ENCODE results near the gene RAB20.
"Not testable (repeated sequence)": the region's sequence is repeated elsewhere in the genome, so short reads cannot be mapped to it uniquely, and the experiment has no call there.

RAB20 gene, protein sequence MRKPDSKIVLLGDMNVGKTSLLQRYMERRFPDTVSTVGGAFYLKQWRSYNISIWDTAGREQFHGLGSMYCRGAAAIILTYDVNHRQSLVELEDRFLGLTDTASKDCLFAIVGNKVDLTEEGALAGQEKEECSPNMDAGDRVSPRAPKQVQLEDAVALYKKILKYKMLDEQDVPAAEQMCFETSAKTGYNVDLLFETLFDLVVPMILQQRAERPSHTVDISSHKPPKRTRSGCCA

DNA sequence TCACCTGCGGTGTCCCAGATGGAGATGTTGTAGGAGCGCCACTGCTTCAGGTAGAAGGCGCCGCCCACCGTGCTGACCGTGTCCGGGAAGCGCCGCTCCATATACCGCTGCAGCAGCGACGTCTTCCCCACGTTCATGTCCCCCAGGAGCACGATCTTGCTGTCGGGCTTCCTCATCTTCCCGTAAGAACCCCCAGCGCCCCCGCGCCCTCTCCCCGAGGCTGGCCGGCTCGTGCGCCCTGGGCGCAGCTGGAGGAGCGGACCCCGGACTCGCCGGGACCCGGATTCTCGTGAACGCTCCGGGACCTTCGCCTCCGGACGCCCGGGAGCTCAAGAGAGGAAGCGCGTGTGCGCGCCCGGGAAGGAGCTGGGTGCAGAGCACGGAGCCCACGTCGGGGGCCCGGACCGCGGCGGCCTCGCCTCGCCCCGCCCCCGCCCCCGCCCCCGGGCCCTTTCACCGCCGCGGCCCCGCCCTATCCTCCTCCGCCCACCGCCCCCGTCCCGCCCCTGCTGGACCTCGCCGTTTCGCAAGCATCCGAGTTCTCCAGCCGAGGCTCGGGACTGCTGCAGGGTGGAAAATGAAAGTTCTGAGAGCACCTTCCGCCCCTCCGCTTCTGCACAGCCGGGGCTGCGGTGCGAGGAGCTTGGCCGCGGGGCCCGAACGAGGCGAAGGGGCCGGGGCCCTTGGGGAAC lies at the start of gene RAB20:
Gene RAB20, minus strand, starts transcription at position 379 of the 692 bp plus-strand sequence. Its CDS starts 203 bp downstream, at position 176.
- Histone ChIP-seq H3K9ac (ENCODE audit: low read depth, low read length, poor library complexity, severe bottlenecking) (peak within 1 kb of the TSS; percentile 74), H3K36me3 (ENCODE audit: insufficient read depth, low read length) (no peaks in the 10 kb centered on the region), H3K4me1 (ENCODE audit: insufficient read depth, low read length, poor library complexity, severe bottlenecking) (peaks cover 37% of the 10 kb centered on the region), H3K4me3 (ENCODE audit: low read length, poor library complexity, severe bottlenecking) (peak within 1 kb of the TSS; percentile 79), H3K9me3 (ENCODE audit: insufficient read depth, low read depth, low read length) (0 out of 2 replicates have a peak, but pooled peaks cover 6% of the 10 kb centered on the region), H2AFZ (ENCODE audit: low read length) (peak within 1 kb of the TSS; percentile 85), H4K20me1 (ENCODE audit: insufficient read depth, low read length, poor library complexity, severe bottlenecking) (no peaks in the 10 kb centered on the region), H3K79me2 (ENCODE audit: insufficient read depth, low read length) (peaks cover 46% of the 10 kb centered on the region), H3F3A (ENCODE audit: low read depth) (no peaks in the 10 kb centered on the region), H3K4me2 (ENCODE audit: low read depth, low read length, poor library complexity, severe bottlenecking) (peak within 1 kb of the TSS; percentile 79), H3K27me3 (ENCODE audit: insufficient read depth, low read length, poor library complexity, severe bottlenecking) (no peaks in the 10 kb centered on the region), H3K9me2 (replicated peaks; ENCODE audit: low read depth, low read length) (no peaks in the 10 kb centered on the region)
- no peak for TF ChIP-seq CTCF (conservative IDR thresholded peaks at IDR 0.05; ENCODE audit: low read length)
- no peak for TF ChIP-seq EZH2phosphoT487 (IDR thresholded peaks at IDR 0.05; ENCODE audit: borderline replicate concordance)

DNA sequence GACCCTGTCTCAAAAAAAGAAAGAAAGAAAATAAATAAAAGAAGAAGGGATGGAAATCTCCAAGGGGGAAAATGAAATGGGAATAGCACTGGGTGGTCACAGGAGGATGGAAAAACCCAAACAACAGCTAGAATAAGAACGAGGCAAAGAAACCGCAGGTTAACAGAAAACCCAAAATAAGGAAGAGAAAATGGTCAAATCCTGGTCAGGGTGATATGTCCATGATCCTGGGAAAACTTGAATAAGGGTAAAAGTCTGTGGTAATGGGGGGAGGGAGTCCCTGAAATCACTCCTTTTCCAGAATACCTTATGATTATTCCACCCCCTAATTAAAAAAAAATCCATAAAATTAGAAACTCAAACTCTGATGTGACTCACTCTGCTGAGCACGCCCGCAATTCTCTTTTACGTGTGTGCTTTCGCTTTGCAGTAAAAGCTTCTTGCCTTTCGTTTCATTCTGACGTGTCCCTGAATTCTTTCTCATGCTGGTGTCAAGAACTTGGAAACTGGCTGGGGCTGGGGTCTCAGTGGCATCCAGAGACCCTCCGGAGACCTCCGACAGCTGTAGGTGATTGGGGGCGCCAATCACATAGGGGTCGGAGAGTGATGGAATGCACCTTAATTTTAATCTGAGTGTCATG lies 49.6 kb upstream of the RAB20 start:
- Histone ChIP-seq H3K79me2 (ENCODE audit: insufficient read depth, low read length) (peaks cover 6% of the 10 kb centered on the region), H3K9ac (ENCODE audit: low read depth, low read length, poor library complexity, severe bottlenecking) (no peak overlapping the region), H3K4me2 (ENCODE audit: low read depth, low read length, poor library complexity, severe bottlenecking) (no peak overlapping the region), H3K9me2 (replicated peaks; ENCODE audit: low read depth, low read length) (no peaks in the 10 kb centered on the region), H3K27me3 (ENCODE audit: insufficient read depth, low read length, poor library complexity, severe bottlenecking) (peaks cover 17% of the 10 kb centered on the region), H3K9me3 (ENCODE audit: insufficient read depth, low read depth, low read length) (no peaks in the 10 kb centered on the region), H3K4me3 (ENCODE audit: low read length, poor library complexity, severe bottlenecking) (no peak overlapping the region), H3K4me1 (ENCODE audit: insufficient read depth, low read length, poor library complexity, severe bottlenecking) (no peaks in the 10 kb centered on the region), H3F3A (ENCODE audit: low read depth) (no peaks in the 10 kb centered on the region), H4K20me1 (ENCODE audit: insufficient read depth, low read length, poor library complexity, severe bottlenecking) (no peaks in the 10 kb centered on the region), H2AFZ (ENCODE audit: low read length) (no peak overlapping the region), H3K36me3 (ENCODE audit: insufficient read depth, low read length) (no peaks in the 10 kb centered on the region)
- no peak for TF ChIP-seq CTCF (conservative IDR thresholded peaks at IDR 0.05; ENCODE audit: low read length)
- TF ChIP-seq EZH2phosphoT487 (IDR thresholded peaks at IDR 0.05; ENCODE audit: borderline replicate concordance): no peak

DNA sequence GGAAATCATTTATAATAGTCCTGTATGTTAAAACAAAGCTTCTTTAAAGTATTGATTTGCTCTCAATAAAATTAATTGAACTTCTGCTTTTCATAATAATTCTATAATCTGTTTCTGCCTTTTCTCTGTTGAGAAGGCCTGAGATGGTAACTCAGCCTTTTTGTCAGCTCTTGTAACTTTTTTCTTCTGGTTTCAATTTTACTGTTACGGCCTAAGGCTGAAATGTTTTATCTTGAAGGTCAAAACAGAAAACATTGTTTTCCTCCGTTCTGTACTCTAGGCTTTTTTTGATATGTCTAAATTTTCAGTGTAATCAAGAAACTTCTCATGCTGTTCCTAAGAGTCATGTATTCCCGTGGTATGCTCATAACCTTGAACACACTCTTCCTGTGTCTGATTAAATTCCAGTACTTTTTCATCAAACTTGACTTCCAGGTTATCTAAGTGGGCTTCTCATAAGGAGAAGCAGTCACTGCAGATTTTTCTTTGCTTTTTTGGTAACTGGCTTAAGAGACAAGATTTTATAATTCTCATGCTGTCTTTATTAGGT lies 46.2 kb upstream of the RAB20 start:
- Histone ChIP-seq H3K9me3 (ENCODE audit: insufficient read depth, low read depth, low read length) (no peaks in the 10 kb centered on the region), H3K4me2 (ENCODE audit: low read depth, low read length, poor library complexity, severe bottlenecking) (no peak overlapping the region), H4K20me1 (ENCODE audit: insufficient read depth, low read length, poor library complexity, severe bottlenecking) (no peaks in the 10 kb centered on the region), H3K9me2 (replicated peaks; ENCODE audit: low read depth, low read length) (no peaks in the 10 kb centered on the region), H3K4me3 (ENCODE audit: low read length, poor library complexity, severe bottlenecking) (no peak overlapping the region), H3K4me1 (ENCODE audit: insufficient read depth, low read length, poor library complexity, severe bottlenecking) (no peaks in the 10 kb centered on the region), H3K79me2 (ENCODE audit: insufficient read depth, low read length) (no peaks in the 10 kb centered on the region), H3K36me3 (ENCODE audit: insufficient read depth, low read length) (no peaks in the 10 kb centered on the region), H3F3A (ENCODE audit: low read depth) (no peaks in the 10 kb centered on the region), H3K9ac (ENCODE audit: low read depth, low read length, poor library complexity, severe bottlenecking) (no peak overlapping the region), H2AFZ (ENCODE audit: low read length) (no peak overlapping the region), H3K27me3 (ENCODE audit: insufficient read depth, low read length, poor library complexity, severe bottlenecking) (peaks cover 4% of the 10 kb centered on the region)
- no peak for TF ChIP-seq CTCF (conservative IDR thresholded peaks at IDR 0.05; ENCODE audit: low read length)
- no peak for TF ChIP-seq EZH2phosphoT487 (IDR thresholded peaks at IDR 0.05; ENCODE audit: borderline replicate concordance)

DNA sequence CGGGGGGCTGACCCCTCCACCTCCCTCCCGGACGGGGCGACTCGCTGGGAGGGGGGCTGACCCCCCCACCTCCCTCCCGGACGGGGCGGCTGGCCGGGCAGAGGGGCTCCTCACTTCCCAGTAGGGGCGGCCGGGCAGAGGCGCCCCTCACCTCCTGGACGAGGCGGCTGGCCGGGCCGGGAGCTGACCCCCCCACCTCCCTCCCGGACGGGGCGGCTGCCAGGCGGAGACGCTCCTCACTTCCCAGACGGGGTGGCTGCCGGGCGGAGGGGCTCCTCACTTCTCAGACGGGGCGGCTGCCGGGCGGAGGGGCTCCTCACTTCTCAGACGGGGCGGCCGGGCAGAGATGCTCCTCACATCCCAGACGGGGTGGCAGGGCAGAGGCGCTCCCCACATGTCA lies 44.8 kb upstream of the RAB20 start:
- not testable (repeated sequence) for H3K27me3 ChIP-seq (ENCODE audit: insufficient read depth, low read length, poor library complexity, severe bottlenecking); H3K9me2 ChIP-seq (replicated peaks; ENCODE audit: low read depth, low read length); H3F3A ChIP-seq (ENCODE audit: low read depth); H3K4me1 ChIP-seq (ENCODE audit: insufficient read depth, low read length, poor library complexity, severe bottlenecking); H3K4me3 ChIP-seq (ENCODE audit: low read length, poor library complexity, severe bottlenecking); H2AFZ ChIP-seq (ENCODE audit: low read length); H3K79me2 ChIP-seq (ENCODE audit: insufficient read depth, low read length); H3K36me3 ChIP-seq (ENCODE audit: insufficient read depth, low read length); H3K4me2 ChIP-seq (ENCODE audit: low read depth, low read length, poor library complexity, severe bottlenecking); H3K9ac ChIP-seq (ENCODE audit: low read depth, low read length, poor library complexity, severe bottlenecking); H4K20me1 ChIP-seq (ENCODE audit: insufficient read depth, low read length, poor library complexity, severe bottlenecking); H3K9me3 ChIP-seq (ENCODE audit: insufficient read depth, low read depth, low read length)
